Smooth muscle cell (in vitro differentiated cells): ENCODE measurements around the gene KIRREL3. TPM values are rescaled to one million over a fixed set of nuclear protein-coding genes. Genes with fewer than 3 reads are reported as not detected.

ENCODE experiments used
- DNase-seq: peaks from one replicate; lab custom pipeline; 2025; ENCODE audit not compliant: unreplicated experiment; lab: John Stamatoyannopoulos, UW
- H2AFZ ChIP-seq: fragments of 200-600 bp; sonication (generic); 2 replicates; pipeline ENCODE4 v1.6.0; 2016; ENCODE audit warnings: antibody characterized with exemption, low read depth, mild to moderate bottlenecking
- H3F3A ChIP-seq: fragments of 200-600 bp; sonication (generic); 2 replicates; pipeline ENCODE4 v1.6.0; 2017; ENCODE audit warnings: antibody characterized with exemption, low read depth
- H3K27ac ChIP-seq: fragments of 200-600 bp; sonication (generic); 2 replicates; pipeline ENCODE4 v1.5.1; 2016; ENCODE audit warnings: low read depth, mild to moderate bottlenecking
- H3K27me3 ChIP-seq: fragments of 200-600 bp; sonication (generic); 2 replicates; pipeline ENCODE4 v1.6.1; 2016; ENCODE audit warnings: low read depth, mild to moderate bottlenecking
- H3K36me3 ChIP-seq: fragments of 200-600 bp; sonication (generic); 2 replicates; pipeline ENCODE4 v1.5.1; 2016; ENCODE audit warnings: low read depth
- H3K4me1 ChIP-seq: fragments of 200-600 bp; sonication (generic); 2 replicates; pipeline ENCODE4 v1.5.1; 2016; ENCODE audit warnings: low read depth
- H3K4me2 ChIP-seq: fragments of 200-600 bp; sonication (generic); 2 replicates; pipeline ENCODE4 v1.6.0; 2016; ENCODE audit warnings: mild to moderate bottlenecking
- H3K4me3 ChIP-seq: fragments of 200-600 bp; sonication (generic); 2 replicates; pipeline ENCODE4 v1.5.1; 2016; ENCODE audit warnings: mild to moderate bottlenecking
- H3K79me2 ChIP-seq: fragments of 200-600 bp; sonication (generic); 2 replicates; pipeline ENCODE4 v1.6.0; 2016; ENCODE audit warnings: low read depth, mild to moderate bottlenecking
- H3K9ac ChIP-seq: fragments of 200-600 bp; sonication (generic); 2 replicates; pipeline ENCODE4 v1.6.0; 2016; ENCODE audit warnings: low read depth
- H3K9me3 ChIP-seq: fragments of 200-600 bp; sonication (generic); replicated peaks from 2 replicates; pipeline ENCODE4 v1.5.1; 2016; ENCODE audit warnings: low read depth
- H4K20me1 ChIP-seq: fragments of 200-600 bp; sonication (generic); 2 replicates; pipeline ENCODE4 v1.6.0; 2016; ENCODE audit warnings: low read depth
- WGBS: methylation state at CpG from one replicate; pipeline ENCODE4 v1.1.7; 2016; ENCODE audit warnings: low lambda C conversion rate; 5-methylcytosine and 5-hydroxymethylcytosine counted together
- polyA plus RNA-seq: library from polyadenylated mRNA; unstranded; fragments of >200 nt; fragmentation: Nextera tagmentation; extraction: Ambion mirVana; gene quantifications from 2 replicates; pipeline ENCODE4 v1.2.1, GENCODE V29; 2016
- total RNA-seq: library from RNA; depleted of rRNA; stranded (reverse); fragments of >200 nt; gene quantifications from 2 replicates; pipeline ENCODE4 v1.2.3, GENCODE V29; 2014
- TF ChIP-seq, protein P1 (sequence below): fragments of 200-600 bp; sonication (generic); IDR thresholded peaks from 2 replicates; pipeline ENCODE4 v1.5.1; 2017; ENCODE audit warnings: borderline replicate concordance, mild to moderate bottlenecking, antibody characterized with exemption; ENCODE audit not compliant: insufficient read depth, poor library complexity, severe bottlenecking

The KIRREL3 gene
- total and polyA plus RNA-seq, 2 experiments from 2014 or later = 1.2 TPM; not detected in 1

DNA sequence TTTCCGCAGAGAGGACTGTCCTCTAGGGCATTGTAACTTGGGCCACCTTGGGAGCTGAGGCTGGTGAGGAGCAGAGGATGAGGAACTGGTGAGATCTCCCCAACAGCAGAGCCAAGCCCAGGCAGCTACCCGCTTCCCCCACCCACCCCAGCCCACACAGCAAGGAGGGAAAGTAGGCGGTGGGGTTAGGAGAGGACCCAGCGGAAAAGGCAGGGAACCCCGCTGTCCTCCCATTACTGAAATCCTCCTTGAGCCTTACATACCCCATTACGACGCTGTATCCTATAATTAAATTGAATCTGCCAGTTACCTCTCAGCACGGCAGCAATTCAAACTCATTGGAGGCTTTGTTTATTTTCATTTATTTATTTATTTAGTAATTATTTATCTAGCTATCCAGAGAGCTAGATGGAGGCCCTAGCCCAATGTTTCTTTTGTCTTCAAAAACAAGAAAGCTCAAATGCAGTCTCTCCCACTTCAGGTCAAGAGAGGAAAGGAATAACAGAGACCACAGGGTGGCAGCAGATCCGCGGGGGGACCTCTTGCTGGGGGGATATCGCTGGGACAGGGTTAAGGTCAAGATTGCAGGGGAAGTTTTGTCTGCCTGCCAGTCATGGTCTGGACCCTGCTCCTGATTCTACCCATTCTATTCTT lies 427.1 kb downstream of the KIRREL3 start:
- no peak for DNase-seq
- H3K36me3 ChIP-seq = no peaks in the 10 kb centered on the region
- no peaks in the 10 kb centered on the region for H4K20me1 ChIP-seq
- H3K4me1 ChIP-seq = no peaks in the 10 kb centered on the region
- H3K27me3 ChIP-seq = peaks cover 47% of the 10 kb centered on the region
- 58% methylated on average over 11 of the region's 11 CpGs for WGBS
- H3K79me2 ChIP-seq = no peaks in the 10 kb centered on the region
- no peaks in the 10 kb centered on the region for H3K9me3 ChIP-seq
- no peak overlapping the region for H3K27ac ChIP-seq
- H2AFZ ChIP-seq = no peak overlapping the region
- H3K4me3 ChIP-seq = no peak overlapping the region
- no peak overlapping the region for H3K9ac ChIP-seq
- H3F3A ChIP-seq = no peaks in the 10 kb centered on the region
- no peak overlapping the region for H3K4me2 ChIP-seq
- TF ChIP-seq, protein P1, sequence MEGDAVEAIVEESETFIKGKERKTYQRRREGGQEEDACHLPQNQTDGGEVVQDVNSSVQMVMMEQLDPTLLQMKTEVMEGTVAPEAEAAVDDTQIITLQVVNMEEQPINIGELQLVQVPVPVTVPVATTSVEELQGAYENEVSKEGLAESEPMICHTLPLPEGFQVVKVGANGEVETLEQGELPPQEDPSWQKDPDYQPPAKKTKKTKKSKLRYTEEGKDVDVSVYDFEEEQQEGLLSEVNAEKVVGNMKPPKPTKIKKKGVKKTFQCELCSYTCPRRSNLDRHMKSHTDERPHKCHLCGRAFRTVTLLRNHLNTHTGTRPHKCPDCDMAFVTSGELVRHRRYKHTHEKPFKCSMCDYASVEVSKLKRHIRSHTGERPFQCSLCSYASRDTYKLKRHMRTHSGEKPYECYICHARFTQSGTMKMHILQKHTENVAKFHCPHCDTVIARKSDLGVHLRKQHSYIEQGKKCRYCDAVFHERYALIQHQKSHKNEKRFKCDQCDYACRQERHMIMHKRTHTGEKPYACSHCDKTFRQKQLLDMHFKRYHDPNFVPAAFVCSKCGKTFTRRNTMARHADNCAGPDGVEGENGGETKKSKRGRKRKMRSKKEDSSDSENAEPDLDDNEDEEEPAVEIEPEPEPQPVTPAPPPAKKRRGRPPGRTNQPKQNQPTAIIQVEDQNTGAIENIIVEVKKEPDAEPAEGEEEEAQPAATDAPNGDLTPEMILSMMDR = no peak

DNA sequence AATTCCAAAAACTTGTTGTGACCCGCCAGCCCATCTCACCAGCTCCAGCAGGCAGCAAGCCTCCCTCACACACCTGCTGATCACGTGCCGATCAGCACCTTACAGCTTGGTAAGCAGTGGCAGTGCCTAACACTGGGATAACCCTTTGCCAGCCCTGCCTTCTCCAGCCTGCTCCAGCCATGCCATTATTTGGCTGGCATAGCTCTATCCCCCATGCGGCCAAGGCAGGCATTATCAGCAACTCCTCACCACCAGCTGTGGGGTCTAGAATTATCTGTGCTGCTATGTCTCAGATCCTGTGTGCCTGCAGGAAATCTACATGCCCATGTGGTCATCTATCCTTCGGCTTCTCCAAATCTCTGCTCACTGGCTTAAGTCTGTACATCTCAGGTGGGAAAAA lies 430.1 kb downstream of the KIRREL3 start:
- Histone ChIP-seq H3K27ac (no peak overlapping the region), H3K36me3 (no peaks in the 10 kb centered on the region), H4K20me1 (no peaks in the 10 kb centered on the region), H3K27me3 (peaks cover 45% of the 10 kb centered on the region), H3K9ac (no peak overlapping the region), H3K9me3 (no peaks in the 10 kb centered on the region), H3K79me2 (no peaks in the 10 kb centered on the region), H3K4me2 (no peak overlapping the region), H3K4me1 (no peaks in the 10 kb centered on the region), H2AFZ (no peak overlapping the region), H3F3A (no peaks in the 10 kb centered on the region), H3K4me3 (no peak overlapping the region)
- 79% methylated on average over 5 of the region's 5 CpGs for WGBS
- TF ChIP-seq, protein P1 = no peak
- no peak for DNase-seq

DNA sequence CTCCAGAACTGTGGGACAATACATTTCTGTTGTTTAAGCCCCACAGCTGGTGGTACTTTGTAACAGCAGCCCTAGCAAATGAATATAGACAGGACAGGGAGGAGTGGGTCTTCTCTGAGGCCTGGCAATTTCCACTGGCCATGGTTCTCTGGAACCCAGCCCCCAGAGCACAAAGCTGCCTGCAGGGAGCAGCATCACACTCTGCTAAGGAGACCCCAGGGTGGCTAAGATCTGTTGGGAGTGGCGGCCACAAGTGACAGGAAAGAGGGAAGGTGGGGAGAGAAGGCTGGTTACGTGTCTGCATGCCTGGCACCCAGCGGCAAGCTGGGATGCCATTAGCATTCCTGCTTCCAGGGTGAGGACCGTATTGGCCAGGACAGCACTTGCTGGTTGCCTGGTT lies 433.2 kb downstream of the KIRREL3 start:
- TF ChIP-seq, protein P1 = no peak
- Histone ChIP-seq H3K4me3 (no peak overlapping the region), H3K9me3 (no peaks in the 10 kb centered on the region), H3K4me1 (peaks cover 4% of the 10 kb centered on the region), H4K20me1 (no peaks in the 10 kb centered on the region), H3K9ac (no peak overlapping the region), H3K36me3 (no peaks in the 10 kb centered on the region), H3F3A (no peaks in the 10 kb centered on the region), H3K27ac (no peak overlapping the region), H3K27me3 (peaks cover 32% of the 10 kb centered on the region), H3K79me2 (no peaks in the 10 kb centered on the region), H3K4me2 (no peak overlapping the region), H2AFZ (no peak overlapping the region)
- 69% methylated on average over 4 of the region's 4 CpGs for WGBS
- no peak for DNase-seq

- 9% methylated on average over 9 of the region's 9 CpGs for WGBS
- no peaks in the 10 kb centered on the region for H3K36me3 ChIP-seq
- TF ChIP-seq, protein P1 = no peak
These were observed 436.0 kb downstream of the KIRREL3 start for GRCh38 chr11:126564566-126564965.

More at GRCh38 chr11:126564566-126564965, 436.0 kb downstream of the KIRREL3 start:
- peaks cover 4% of the 10 kb centered on the region for H3K4me1 ChIP-seq
- H3K4me2 ChIP-seq = no peak overlapping the region
- H2AFZ ChIP-seq = no peak overlapping the region
- no peaks in the 10 kb centered on the region for H3K79me2 ChIP-seq
- H3K9ac ChIP-seq = no peak overlapping the region
- H3F3A ChIP-seq = no peaks in the 10 kb centered on the region
- no peaks in the 10 kb centered on the region for H3K9me3 ChIP-seq
- no peak for DNase-seq
- no peak overlapping the region for H3K4me3 ChIP-seq
- no peaks in the 10 kb centered on the region for H4K20me1 ChIP-seq
- no peak overlapping the region for H3K27ac ChIP-seq
- H3K27me3 ChIP-seq = peaks cover 9% of the 10 kb centered on the region
